Lower leg skin (tissue), 4 donors: ENCODE results near the gene MUC22. TPM values are rescaled to one million over a fixed set of nuclear protein-coding genes. Genes with fewer than 3 reads are reported as not detected.

ENCODE experiments used
- DNase-seq, 2 donors: peaks; one replicate each; pipeline ENCODE4 v3.0.0-alpha.2; 2019; ENCODE audit warnings: low spot score in 2 of 2
- H3K4me3 ChIP-seq: fragments of 200-600 bp; sonication (generic); 2 replicates; pipeline ENCODE4 v1.5.1; 2017; ENCODE audit warnings: mild to moderate bottlenecking, low read depth; ENCODE audit not compliant: poor library complexity, severe bottlenecking
- CTCF ChIP-seq, 3 donors: fragments of 450-650 bp; IDR thresholded peaks; one replicate each; pipeline ENCODE4 v1.5.1; 2016; ENCODE audit warnings: antibody characterized with exemption in 3 of 3, mild to moderate bottlenecking in 3 of 3, moderate library complexity in 2 of 3
- POLR2A ChIP-seq, 2 donors: fragments of 450-650 bp; IDR thresholded peaks; one replicate each; pipeline ENCODE4 v1.6.1; 2016 to 2017; ENCODE audit warnings: antibody characterized with exemption in 2 of 2, mild to moderate bottlenecking in 1 of 2, moderate library complexity in 1 of 2
- WGBS, 2 donors: methylation state at CpG; one replicate each; pipeline ENCODE4 v1.1.5; 2018; 5-methylcytosine and 5-hydroxymethylcytosine counted together
- intact Hi-C: fragments of 100-400 bp; cut with DNase I; formaldehyde crosslinking; loops from one replicate; pipeline ENCODE4 v1.15.0; 2023; ENCODE audit warnings: low total_unique reads
- total RNA-seq, 4 donors: library from RNA; depleted of rRNA; stranded (reverse); fragments of >200 nt; gene quantifications; one replicate each; pipeline ENCODE4 v1.1.0, GENCODE V29; 2016

MUC22 gene
- total RNA-seq, 4 donors from 2014 or later = not detected

GRCh38 chr6:31053873-31054272 is 43.6 kb downstream of the MUC22 start:
- no peak overlapping the region for H3K4me3 ChIP-seq
- TF ChIP-seq CTCF (IDR thresholded peaks at IDR 0.05) = no peak
- no peak for TF ChIP-seq POLR2A (IDR thresholded peaks at IDR 0.05)
- WGBS, 2 donors = 38 to 40% methylated on average over 8 of the region's 8 CpGs
- DNase-seq = no peak
- intact Hi-C loops = no loop called here

GRCh38 chr6:31055441-31055840 is 45.2 kb downstream of the MUC22 start:
- H3K4me3 ChIP-seq = no peak overlapping the region
- TF ChIP-seq CTCF (IDR thresholded peaks at IDR 0.05) (no peak), POLR2A (IDR thresholded peaks at IDR 0.05) (no peak)
- 64 to 74% methylated on average over 4 of the region's 4 CpGs for WGBS, 2 donors
- intact Hi-C loops = no loop called here
- DNase-seq = no peak

- no peak for DNase-seq
- intact Hi-C loops = no loop called here
- 33 to 58% methylated on average over 4 of the region's 4 CpGs for WGBS, 2 donors
- H3K4me3 ChIP-seq = no peak overlapping the region
- TF ChIP-seq POLR2A (IDR thresholded peaks at IDR 0.05) = no peak
- no peak for TF ChIP-seq CTCF (IDR thresholded peaks at IDR 0.05)
Measured at GRCh38 chr6:31057426-31058003, 47.2 kb downstream of the MUC22 start.

GRCh38 chr6:31058128-31058894 is 48.0 kb downstream of the MUC22 start:
- WGBS, 2 donors = 66% methylated on average over 10 of the region's 10 CpGs
- TF ChIP-seq POLR2A (IDR thresholded peaks at IDR 0.05) = no peak
- TF ChIP-seq CTCF (IDR thresholded peaks at IDR 0.05) = no peak
- no peak overlapping the region for H3K4me3 ChIP-seq
- intact Hi-C loops = no loop called here
- DNase-seq = no peak

- intact Hi-C loops = no loop called here
- no peak overlapping the region for H3K4me3 ChIP-seq
- no peak for DNase-seq
- 94 to 97% methylated on average over 8 of the region's 8 CpGs for WGBS, 2 donors
- TF ChIP-seq POLR2A (IDR thresholded peaks at IDR 0.05) (no peak), CTCF (IDR thresholded peaks at IDR 0.05) (no peak)
Measured at GRCh38 chr6:31060145-31060544, 49.9 kb downstream of the MUC22 start.
